GDM1 (cell line): ENCODE data around the gene PELO.
A peak's percentile ranks its signal among the peaks of the same experiment; 100 is the strongest.
"Not testable (repeated sequence)": the region's sequence is repeated elsewhere in the genome, so short reads cannot be mapped to it uniquely, and the experiment has no call there.

Experiments used
- DNase-seq: peaks from one replicate; lab custom pipeline; 2025; lab: John Stamatoyannopoulos, UW

Gene PELO

GRCh38 chr5:52800394-52801213 lies 12.9 kb downstream of the PELO start:
- peak; percentile 33 for DNase-seq

GRCh38 chr5:52801329-52801728 lies 13.6 kb downstream of the PELO start:
- DNase-seq, result no peak

DNA sequence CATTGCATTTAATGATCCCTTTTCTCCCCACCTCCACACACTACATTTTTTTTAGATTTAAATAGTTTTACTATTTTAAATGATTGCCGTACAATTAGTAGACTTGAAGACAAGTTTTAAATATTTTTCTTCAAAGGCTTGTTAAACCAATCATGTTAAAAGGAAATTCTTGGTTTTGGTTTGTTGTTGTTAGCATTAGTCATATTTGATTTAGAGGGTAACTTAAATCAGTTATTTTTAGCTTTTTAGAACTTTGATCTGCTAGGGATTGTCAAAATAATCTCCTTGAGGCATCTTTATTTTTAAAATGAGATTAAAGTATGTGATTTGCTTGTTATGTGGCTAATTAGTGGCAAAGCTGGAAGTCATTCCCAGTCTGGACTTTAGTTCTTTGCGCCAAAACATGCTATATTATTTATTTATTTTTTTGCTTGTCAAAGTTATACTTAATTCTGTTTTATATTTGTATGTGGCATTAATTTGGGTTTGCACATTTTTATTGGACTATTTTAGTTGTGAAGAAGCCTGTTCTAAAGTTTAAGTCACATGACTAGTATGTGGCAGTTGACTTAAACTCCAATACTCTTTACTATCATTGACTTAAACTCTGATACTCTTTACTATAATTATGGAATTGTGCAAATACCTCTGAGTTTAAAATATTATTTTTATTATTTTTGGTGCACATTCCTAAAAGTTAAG lies 14.7 kb downstream of the PELO start:
- DNase-seq, result no peak

DNA sequence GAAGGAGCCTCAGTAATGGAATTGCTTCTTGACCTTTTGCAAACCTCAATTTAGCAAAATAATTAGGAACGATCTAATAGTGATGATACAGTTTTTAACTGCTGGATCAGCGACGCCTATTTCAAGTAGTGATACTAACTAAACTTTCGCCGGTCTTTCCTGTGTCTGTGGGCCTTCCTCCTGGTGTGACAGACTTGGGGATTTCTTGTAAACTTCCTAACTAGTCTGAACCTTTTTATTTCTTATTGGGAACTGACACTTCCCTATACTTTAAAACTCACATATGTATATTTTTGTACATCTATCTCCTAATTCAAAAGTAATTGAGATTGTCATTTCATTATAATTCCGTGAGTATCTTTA lies 15.2 kb downstream of the PELO start:
- no peak for DNase-seq

- no peak for DNase-seq
These were observed 16.7 kb downstream of the PELO start for GRCh38 chr5:52804387-52804791.

DNA sequence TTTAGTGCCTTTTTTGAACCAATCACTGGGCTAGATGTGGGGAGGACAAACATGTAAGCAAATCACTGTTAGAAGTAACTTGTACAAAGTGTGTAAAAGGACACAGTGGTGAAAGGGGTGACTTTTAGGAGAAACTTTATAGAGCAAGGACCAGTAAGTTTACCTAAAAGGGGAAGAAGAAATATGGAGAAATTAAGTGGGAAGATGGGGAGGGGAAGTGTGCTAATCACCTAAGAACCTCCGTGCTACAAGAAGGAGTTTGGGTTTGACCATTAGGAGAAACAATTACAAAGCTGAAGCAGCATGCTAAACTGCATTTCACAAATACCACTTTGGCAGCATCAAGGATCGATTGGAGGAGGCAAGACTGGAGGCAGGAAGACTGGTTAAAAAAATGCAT lies 17.3 kb downstream of the PELO start:
- DNase-seq, result no peak

DNA sequence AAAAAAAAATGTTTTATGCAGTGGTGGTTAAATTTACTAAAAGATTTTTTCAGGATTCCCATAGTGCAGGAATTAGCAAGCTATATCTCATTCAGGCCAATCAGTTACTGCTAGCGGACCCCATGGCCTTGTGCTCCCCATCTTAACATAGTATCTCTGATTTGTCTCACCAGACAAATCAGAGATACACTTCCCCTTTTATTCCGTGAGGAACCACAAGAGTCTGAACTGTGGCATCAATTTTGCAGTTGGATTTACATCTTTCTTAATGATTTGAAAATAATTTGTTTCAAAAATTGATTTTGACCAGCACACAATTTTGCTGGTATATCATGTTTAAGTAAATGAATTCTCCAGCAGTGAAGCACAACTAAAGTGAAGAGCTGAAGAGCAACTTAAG lies 17.9 kb downstream of the PELO start:
- DNase-seq, result no peak

DNA sequence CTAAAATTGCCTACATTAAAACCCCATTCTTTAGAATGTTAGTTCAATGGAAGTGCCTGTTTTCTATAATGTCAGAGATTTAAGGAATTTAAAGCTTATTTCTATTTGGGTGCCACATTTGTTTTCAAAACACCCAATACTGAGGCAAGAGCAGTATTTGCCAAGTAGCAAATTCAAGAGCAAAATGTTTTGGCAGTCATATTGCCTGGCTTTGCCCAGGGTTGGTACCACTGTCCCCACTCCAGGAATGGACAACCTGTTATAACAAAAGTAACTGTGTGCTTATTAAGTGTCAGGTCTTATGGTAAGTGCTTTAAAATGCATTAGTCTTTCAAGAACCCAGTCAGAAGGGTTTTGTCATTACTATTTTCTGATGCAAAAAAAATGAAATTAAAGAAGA lies 19.3 kb downstream of the PELO start:
- DNase-seq, result no peak

- DNase-seq, result no peak
These were observed 20.0 kb downstream of the PELO start for GRCh38 chr5:52807723-52808122.

DNA sequence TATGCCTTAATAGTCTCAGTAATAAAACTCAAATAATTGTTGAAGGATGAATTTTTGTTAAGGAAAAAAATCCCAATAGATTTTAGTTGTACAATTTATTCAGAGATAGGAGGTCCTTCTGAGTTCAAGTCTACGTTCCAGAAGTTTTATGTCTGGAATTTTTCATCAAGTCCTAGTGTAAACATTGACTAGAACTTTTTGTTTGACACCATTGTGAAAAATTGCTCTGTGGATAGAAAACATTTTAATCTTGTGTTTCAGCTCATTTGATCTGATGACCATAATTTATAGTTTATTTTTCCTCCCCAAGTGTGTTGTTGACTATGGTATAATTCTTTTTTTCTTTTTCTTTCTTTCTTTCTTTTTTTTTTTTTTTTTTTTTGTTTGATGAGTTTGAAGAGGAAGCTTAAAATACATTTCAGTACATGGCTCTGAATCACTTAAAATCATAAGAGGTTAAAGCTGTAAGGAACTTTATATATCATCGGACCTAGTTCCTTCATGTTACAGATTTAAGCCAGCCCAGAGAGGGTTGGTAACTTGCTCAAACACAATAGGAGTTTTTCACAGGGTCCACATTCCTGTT lies 20.7 kb downstream of the PELO start:
- no peak for DNase-seq

DNA sequence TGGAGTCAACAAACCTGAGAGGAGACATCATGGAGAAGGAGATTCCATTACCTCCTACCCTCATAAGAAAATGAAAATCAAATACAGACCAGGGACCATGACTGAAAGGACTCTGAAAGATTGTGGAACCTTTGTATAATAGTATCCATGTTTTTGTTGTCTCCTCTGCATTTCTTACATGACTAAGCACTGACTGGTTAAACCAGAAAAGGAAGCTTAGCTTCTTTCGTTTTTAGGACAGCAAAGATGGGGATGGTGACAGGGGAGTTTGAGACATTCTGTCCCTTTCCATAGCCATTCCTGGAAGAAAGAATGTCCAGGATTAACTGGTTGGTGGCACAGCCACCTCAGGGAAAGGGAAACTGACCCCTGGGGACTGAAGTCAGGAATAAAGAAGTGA lies 22.2 kb downstream of the PELO start:
- no peak for DNase-seq

- no peak for DNase-seq
These were observed 22.7 kb downstream of the PELO start for GRCh38 chr5:52810426-52810825.

- DNase-seq, result no peak
These were observed 23.5 kb downstream of the PELO start for GRCh38 chr5:52811067-52811749.

DNA sequence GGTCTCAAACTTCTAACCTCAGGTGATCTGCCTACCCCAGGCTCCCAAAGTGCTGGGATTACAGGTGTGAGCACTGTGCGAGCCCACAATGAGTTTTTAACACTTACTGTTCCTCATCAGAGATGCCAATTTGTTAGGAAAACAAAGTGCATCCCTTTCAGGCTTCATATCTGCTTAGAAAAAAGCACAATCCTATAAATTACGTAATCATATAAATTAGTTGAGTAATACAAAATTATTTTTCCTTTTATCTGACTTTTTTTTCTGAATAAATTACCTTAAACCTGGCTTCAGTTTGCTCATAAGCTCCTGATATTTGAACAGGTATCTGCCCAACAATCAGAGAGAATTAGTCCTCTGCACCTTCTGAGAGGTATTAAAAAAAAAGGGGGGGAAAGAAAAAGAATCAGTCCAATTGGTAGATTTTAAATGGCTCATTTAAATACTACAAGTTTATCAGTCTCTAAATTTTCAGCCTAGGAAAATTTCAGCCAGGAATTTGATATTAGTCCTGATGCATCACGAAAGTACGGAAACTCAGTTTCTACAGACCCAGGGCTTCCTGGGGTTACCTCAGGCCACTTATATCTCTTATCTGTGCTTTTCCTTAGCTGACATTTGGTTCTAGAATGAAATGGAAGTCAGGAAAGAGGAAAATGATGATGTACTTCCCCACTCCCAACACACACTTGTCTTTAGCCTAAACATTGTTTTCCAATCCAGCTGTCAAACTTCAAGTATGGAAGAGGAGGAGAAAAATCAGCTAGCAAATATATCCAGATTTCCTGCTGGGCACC lies 26.8 kb downstream of the PELO start:
- DNase-seq, result no peak

DNA sequence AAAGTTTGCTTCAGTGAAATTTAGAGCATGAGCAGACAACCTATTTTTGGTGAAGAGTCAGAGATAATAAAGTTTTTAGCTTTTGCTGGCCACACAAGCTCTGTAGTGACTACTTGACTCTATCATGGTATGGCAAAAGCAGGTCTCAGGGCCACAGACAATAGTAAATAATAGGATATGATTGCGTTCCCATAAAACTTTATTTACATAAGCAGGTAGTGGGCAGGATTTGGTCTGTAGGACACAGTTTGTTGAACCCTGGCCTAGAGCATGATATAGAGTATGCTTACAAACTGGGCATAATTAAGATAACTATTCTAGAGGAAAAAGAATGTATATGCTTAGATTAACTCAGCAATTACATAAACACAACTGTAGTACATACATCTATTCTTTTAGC lies 30.1 kb downstream of the PELO start:
- no peak for DNase-seq

- DNase-seq, result no peak
These were observed 30.6 kb downstream of the PELO start for GRCh38 chr5:52818360-52818759.

- not testable (repeated sequence) for DNase-seq
These were observed 31.1 kb downstream of the PELO start for GRCh38 chr5:52818807-52819206.

GRCh38 chr5:52821901-52822300 lies 34.2 kb downstream of the PELO start:
- no peak for DNase-seq

GRCh38 chr5:52822437-52822836 lies 34.7 kb downstream of the PELO start:
- DNase-seq, result no peak

- DNase-seq, result no peak
These were observed 37.1 kb downstream of the PELO start for GRCh38 chr5:52824827-52825226.

- no peak for DNase-seq
These were observed 38.1 kb downstream of the PELO start for GRCh38 chr5:52825826-52826225.

GRCh38 chr5:52827815-52828214 lies 40.1 kb downstream of the PELO start:
- DNase-seq, result no peak
